Hepatocyte (in vitro differentiated cells): ENCODE data around the gene PER2. TPM values are rescaled to one million over a fixed set of nuclear protein-coding genes. Genes with fewer than 3 reads are reported as not detected.

Source experiments
- DNase-seq: peaks from one replicate; pipeline ENCODE4 v3.0.0-alpha.2; 2016; ENCODE audit warnings: low spot score
- H2AFZ ChIP-seq: fragments of 200-600 bp; sonication (generic); 2 replicates; pipeline ENCODE4 v1.6.0; 2016; ENCODE audit warnings: antibody characterized with exemption, mild to moderate bottlenecking
- H3K27ac ChIP-seq: fragments of 200-600 bp; sonication (generic); 2 replicates; pipeline ENCODE4 v1.5.1; 2016; ENCODE audit warnings: mild to moderate bottlenecking
- H3K27me3 ChIP-seq: fragments of 200-600 bp; sonication (generic); 2 replicates; pipeline ENCODE4 v1.6.1; 2016
- H3K36me3 ChIP-seq: fragments of 200-600 bp; sonication (generic); replicated peaks from 2 replicates; pipeline ENCODE4 v1.5.1; 2016; ENCODE audit warnings: low read depth; ENCODE audit not compliant: insufficient read depth
- H3K4me1 ChIP-seq: fragments of 200-600 bp; sonication (generic); 2 replicates; pipeline ENCODE4 v1.5.1; 2016; ENCODE audit warnings: mild to moderate bottlenecking, moderate library complexity; ENCODE audit not compliant: insufficient read depth
- H3K4me2 ChIP-seq: fragments of 200-600 bp; sonication (generic); 2 replicates; pipeline ENCODE4 v1.6.0; 2016
- H3K4me3 ChIP-seq: fragments of 200-600 bp; sonication (generic); 2 replicates; pipeline ENCODE4 v1.5.1; 2016; ENCODE audit warnings: mild to moderate bottlenecking
- H3K79me2 ChIP-seq: fragments of 200-600 bp; sonication (generic); 2 replicates; pipeline ENCODE4 v1.6.0; 2017; ENCODE audit warnings: mild to moderate bottlenecking
- H3K9me2 ChIP-seq: fragments of 200-600 bp; sonication (generic); replicated peaks from 2 replicates; pipeline ENCODE4 v1.6.0; 2017; ENCODE audit warnings: mild to moderate bottlenecking; ENCODE audit not compliant: insufficient read depth
- H3K9me3 ChIP-seq: fragments of 200-600 bp; sonication (generic); 2 replicates; pipeline ENCODE4 v1.5.1; 2016; ENCODE audit warnings: low read depth, mild to moderate bottlenecking
- H4K20me1 ChIP-seq: fragments of 200-600 bp; sonication (generic); 2 replicates; pipeline ENCODE4 v1.6.0; 2016; ENCODE audit warnings: mild to moderate bottlenecking; ENCODE audit not compliant: insufficient read depth, poor library complexity, severe bottlenecking
- EZH2 ChIP-seq: fragments of 200-600 bp; sonication (generic); IDR thresholded peaks from 2 replicates; pipeline ENCODE4 v1.6.1; 2016; ENCODE audit warnings: antibody characterized with exemption, mild to moderate bottlenecking, borderline replicate concordance
- EZH2phosphoT487 ChIP-seq: fragments of 200-600 bp; sonication (generic); IDR thresholded peaks from one replicate; pipeline ENCODE4 v1.6.1; 2018; ENCODE audit warnings: antibody characterized with exemption, mild to moderate bottlenecking, low read depth, moderate library complexity; ENCODE audit not compliant: unreplicated experiment, severe bottlenecking
- WGBS: methylation state at CpG from one replicate; pipeline ENCODE4 v1.1.6; 2016; ENCODE audit warnings: low lambda C conversion rate; ENCODE audit errors: missing lambda C conversion rate; 5-methylcytosine and 5-hydroxymethylcytosine counted together
- polyA plus RNA-seq: library from polyadenylated mRNA; unstranded; fragments of >200 nt; fragmentation: Nextera tagmentation; extraction: Ambion mirVana; gene quantifications from 2 replicates; pipeline ENCODE4 v1.2.1, GENCODE V29; 2016
- total RNA-seq: library from RNA; depleted of rRNA; stranded (reverse); fragments of >200 nt; gene quantifications from 2 replicates; pipeline ENCODE4 v1.2.3, GENCODE V29; 2014
- TF ChIP-seq, protein P1 (sequence below): fragments of 200-600 bp; sonication (generic); IDR thresholded peaks from 2 replicates; pipeline ENCODE4 v1.5.1; 2016; ENCODE audit warnings: antibody characterized with exemption, mild to moderate bottlenecking; ENCODE audit not compliant: poor library complexity

Gene PER2
- total and polyA plus RNA-seq, 2 experiments from 2014 or later, result 6.0 to 8.9 TPM

DNA sequence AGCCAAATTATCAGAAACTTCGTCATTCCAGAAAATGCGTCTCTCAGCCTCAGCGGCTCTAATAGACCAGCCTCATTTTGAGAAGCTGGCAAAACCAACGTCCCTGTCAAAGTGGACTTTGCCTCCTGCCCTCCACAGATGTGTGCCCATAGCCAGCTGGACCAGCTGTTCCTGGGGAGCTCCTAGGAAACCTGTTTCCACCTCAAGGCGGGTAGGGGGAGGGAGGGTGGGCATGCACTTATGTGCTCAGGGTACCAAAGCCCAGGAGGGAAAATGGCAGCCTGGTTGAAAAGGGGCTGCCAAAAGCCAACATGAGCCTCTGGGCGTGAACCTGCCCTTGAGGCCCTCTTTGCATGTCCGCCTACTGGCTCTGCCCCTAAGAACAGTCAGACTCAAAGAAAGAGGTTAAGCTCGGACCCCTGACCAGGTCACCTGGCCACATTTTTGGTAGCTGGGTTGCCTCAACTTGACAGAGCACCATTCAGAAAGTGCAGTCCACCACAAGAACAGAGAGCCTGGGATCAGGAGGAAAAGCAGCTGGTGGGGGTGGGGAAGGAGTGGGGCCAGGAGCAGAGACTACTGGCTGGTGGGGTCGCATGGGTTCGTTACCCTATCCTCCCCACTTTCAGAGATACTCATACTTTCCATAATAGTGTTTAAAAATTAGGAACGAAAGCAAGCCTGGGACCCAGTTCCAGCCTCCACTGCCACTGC is 3.5 kb downstream of the PER2 start:
- no peak overlapping the region for H2AFZ ChIP-seq
- no peak overlapping the region for H3K4me3 ChIP-seq
- H3K79me2 ChIP-seq, result peaks cover 68% of the 10 kb centered on the region
- H3K27ac ChIP-seq, result peak overlapping the region; percentile 86
- no peaks in the 10 kb centered on the region for H3K36me3 ChIP-seq
- WGBS, result 67% methylated on average over 10 of the region's 11 CpGs
- H3K9me2 ChIP-seq, result no peaks in the 10 kb centered on the region
- no peaks in the 10 kb centered on the region for H4K20me1 ChIP-seq
- DNase-seq, result no peak
- H3K9me3 ChIP-seq, result no peaks in the 10 kb centered on the region
- peaks cover 41% of the 10 kb centered on the region for H3K4me1 ChIP-seq
- TF ChIP-seq, protein P1, sequence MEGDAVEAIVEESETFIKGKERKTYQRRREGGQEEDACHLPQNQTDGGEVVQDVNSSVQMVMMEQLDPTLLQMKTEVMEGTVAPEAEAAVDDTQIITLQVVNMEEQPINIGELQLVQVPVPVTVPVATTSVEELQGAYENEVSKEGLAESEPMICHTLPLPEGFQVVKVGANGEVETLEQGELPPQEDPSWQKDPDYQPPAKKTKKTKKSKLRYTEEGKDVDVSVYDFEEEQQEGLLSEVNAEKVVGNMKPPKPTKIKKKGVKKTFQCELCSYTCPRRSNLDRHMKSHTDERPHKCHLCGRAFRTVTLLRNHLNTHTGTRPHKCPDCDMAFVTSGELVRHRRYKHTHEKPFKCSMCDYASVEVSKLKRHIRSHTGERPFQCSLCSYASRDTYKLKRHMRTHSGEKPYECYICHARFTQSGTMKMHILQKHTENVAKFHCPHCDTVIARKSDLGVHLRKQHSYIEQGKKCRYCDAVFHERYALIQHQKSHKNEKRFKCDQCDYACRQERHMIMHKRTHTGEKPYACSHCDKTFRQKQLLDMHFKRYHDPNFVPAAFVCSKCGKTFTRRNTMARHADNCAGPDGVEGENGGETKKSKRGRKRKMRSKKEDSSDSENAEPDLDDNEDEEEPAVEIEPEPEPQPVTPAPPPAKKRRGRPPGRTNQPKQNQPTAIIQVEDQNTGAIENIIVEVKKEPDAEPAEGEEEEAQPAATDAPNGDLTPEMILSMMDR, result no peak
- TF ChIP-seq EZH2phosphoT487, result no peak
- no peak for TF ChIP-seq EZH2
- no peaks in the 10 kb centered on the region for H3K27me3 ChIP-seq
- peak overlapping the region; percentile 89 for H3K4me2 ChIP-seq

DNA sequence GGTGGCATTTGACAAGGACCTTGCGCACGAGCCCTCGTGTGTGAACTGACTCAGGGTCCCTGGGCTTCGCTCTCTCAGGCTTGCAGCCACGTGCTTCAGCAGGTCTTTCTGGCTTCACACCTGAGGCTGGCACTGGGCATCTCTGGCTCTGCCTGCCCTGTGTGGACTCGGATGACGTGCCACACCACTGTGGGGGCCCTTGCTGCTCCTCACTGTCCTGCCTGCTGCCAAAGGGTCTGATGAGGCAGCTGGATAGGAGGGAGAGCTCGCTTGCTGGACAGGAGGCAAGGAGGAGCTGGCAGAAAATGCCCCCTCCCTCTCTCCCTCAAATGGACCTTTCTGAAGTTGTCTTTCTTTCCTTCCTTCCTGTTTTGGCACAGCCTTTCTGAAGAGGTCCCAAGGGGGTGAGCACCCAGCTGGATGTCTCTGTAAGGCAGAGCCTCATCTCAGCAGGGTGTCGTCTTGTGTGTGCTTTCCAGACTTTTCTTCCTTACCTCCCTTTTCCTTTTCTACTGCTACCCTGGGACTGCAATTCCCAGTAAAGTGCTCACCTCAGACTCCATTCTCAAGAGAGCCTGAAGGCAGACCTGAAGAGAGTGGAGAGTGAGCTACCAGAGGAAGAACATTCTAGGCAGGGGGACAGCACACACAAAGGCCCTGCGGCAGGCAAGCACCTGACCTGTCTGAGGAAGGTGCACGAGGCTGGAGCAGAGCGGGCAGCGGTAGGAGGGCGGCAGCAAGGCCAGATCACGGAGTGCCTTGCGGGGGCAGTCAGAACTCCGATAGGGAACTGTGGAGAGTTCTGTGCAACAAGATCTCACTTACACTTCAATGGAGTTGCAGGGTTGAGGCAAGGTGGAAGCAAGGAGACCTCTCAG is 5.3 kb downstream of the PER2 start:
- H2AFZ ChIP-seq, result no peak overlapping the region
- peaks cover 84% of the 10 kb centered on the region for H3K79me2 ChIP-seq
- H3K4me3 ChIP-seq, result no peak overlapping the region
- H3K27me3 ChIP-seq, result no peaks in the 10 kb centered on the region
- peaks cover 5% of the 10 kb centered on the region for H4K20me1 ChIP-seq
- H3K36me3 ChIP-seq, result no peaks in the 10 kb centered on the region
- H3K9me3 ChIP-seq, result no peaks in the 10 kb centered on the region
- H3K4me2 ChIP-seq, result no peak overlapping the region
- peaks cover 34% of the 10 kb centered on the region for H3K4me1 ChIP-seq
- TF ChIP-seq EZH2, result no peak
- TF ChIP-seq, protein P1, result no peak
- no peak for TF ChIP-seq EZH2phosphoT487
- no peak for DNase-seq
- 94% methylated on average over 17 of the region's 17 CpGs for WGBS
- H3K27ac ChIP-seq, result no peak overlapping the region
- H3K9me2 ChIP-seq, result no peaks in the 10 kb centered on the region

DNA sequence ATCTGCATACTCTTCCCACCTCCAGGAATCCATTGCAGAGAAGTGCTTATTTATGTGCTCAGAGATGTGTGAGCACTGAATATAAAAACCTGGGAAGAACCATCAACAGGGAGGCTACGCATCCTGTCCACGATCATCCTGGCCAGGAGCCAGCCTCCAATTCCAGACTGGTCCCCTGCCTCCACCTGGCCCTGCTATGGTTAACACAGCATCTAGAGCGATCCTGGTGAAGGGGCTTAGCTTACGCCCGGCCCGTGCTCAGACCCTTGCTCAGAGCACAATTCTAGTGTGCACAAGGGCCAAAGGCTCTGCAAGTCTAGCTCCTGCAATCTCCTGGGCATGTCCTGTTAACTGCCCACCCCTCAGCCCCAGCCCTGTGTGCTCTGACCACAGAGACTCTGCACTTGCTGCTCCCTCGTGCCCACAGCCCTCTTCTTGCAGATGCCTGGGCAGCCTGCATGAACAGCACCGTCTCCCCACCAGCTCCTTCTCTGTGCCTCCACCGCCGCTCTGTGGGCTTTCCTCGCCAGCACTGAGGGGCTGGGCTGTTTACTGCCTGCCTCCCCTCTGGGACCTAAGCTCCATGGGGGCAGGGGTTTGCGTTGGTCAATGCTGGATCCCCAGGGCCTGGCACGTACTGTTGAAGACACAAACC is 6.5 kb downstream of the PER2 start:
- no peak overlapping the region for H3K27ac ChIP-seq
- no peak overlapping the region for H3K4me3 ChIP-seq
- H4K20me1 ChIP-seq, result peaks cover 5% of the 10 kb centered on the region
- no peak for DNase-seq
- H3K4me1 ChIP-seq, result peaks cover 28% of the 10 kb centered on the region
- 97% methylated on average over 13 of the region's 13 CpGs for WGBS
- peaks cover 87% of the 10 kb centered on the region for H3K79me2 ChIP-seq
- no peak overlapping the region for H2AFZ ChIP-seq
- H3K4me2 ChIP-seq, result no peak overlapping the region
- H3K36me3 ChIP-seq, result no peaks in the 10 kb centered on the region
- H3K9me2 ChIP-seq, result no peaks in the 10 kb centered on the region
- no peaks in the 10 kb centered on the region for H3K27me3 ChIP-seq
- TF ChIP-seq EZH2, result no peak
- no peak for TF ChIP-seq EZH2phosphoT487
- TF ChIP-seq, protein P1, result no peak
- H3K9me3 ChIP-seq, result no peaks in the 10 kb centered on the region
